Mesendoderm (in vitro differentiated cells): Measurements from ENCODE around the gene SLC6A17.

Source experiments
- DNase-seq: peaks from one replicate; pipeline ENCODE4 v3.0.0; 2013
- H2AK5ac ChIP-seq: 2 replicates; pipeline ENCODE4 v1.6.1; 2013; ENCODE audit warnings: low read length, inconsistent platforms
- H2BK120ac ChIP-seq: 2 replicates; pipeline ENCODE4 v1.6.1; 2013; ENCODE audit warnings: low read depth, mild to moderate bottlenecking, low read length, moderate library complexity, mixed read lengths
- H2BK15ac ChIP-seq: replicated peaks from 2 replicates; pipeline ENCODE4 v1.6.1; 2013; ENCODE audit warnings: low read depth, mild to moderate bottlenecking, moderate library complexity
- H2BK5ac ChIP-seq: 2 replicates; pipeline ENCODE4 v1.6.1; 2013; ENCODE audit warnings: low read length, inconsistent platforms
- H3K18ac ChIP-seq: 2 replicates; pipeline ENCODE4 v1.6.1; 2013; ENCODE audit warnings: mild to moderate bottlenecking, low read length, mixed read lengths
- H3K23ac ChIP-seq: one replicate; pipeline ENCODE4 v1.6.1; 2013; ENCODE audit warnings: low read length
- H3K27ac ChIP-seq: 2 replicates; pipeline ENCODE4 v1.5.1; 2013; ENCODE audit warnings: low read depth, mild to moderate bottlenecking, inconsistent platforms, low read length, moderate library complexity
- H3K27me3 ChIP-seq: 2 replicates; pipeline ENCODE4 v1.6.1; 2013; ENCODE audit warnings: low read length, control low read depth, mild to moderate bottlenecking, inconsistent platforms; ENCODE audit not compliant: insufficient read depth, poor library complexity
- H3K36me3 ChIP-seq: 2 replicates; pipeline ENCODE4 v1.6.1; 2013; ENCODE audit warnings: low read length, inconsistent platforms; ENCODE audit not compliant: control insufficient read depth, insufficient read depth
- H3K4ac ChIP-seq: one replicate; pipeline ENCODE4 v1.6.1; 2013; ENCODE audit warnings: low read depth, mild to moderate bottlenecking, low read length, moderate library complexity
- H3K4me1 ChIP-seq: 2 replicates; pipeline ENCODE4 v1.6.1; 2013; ENCODE audit warnings: low read depth, low read length, inconsistent platforms; ENCODE audit not compliant: control insufficient read depth
- H3K4me2 ChIP-seq: 2 replicates; pipeline ENCODE4 v1.6.1; 2013; ENCODE audit warnings: low read length
- H3K4me3 ChIP-seq: 2 replicates; pipeline ENCODE4 v1.5.1; 2013; ENCODE audit warnings: mild to moderate bottlenecking, low read length
- H3K56ac ChIP-seq: one replicate; pipeline ENCODE4 v1.6.1; 2013; ENCODE audit warnings: low read length
- H3K79me1 ChIP-seq: 2 replicates; pipeline ENCODE4 v1.6.1; 2013; ENCODE audit warnings: low read length, inconsistent platforms
- H3K79me2 ChIP-seq: 2 replicates; pipeline ENCODE4 v1.6.1; 2013; ENCODE audit warnings: mild to moderate bottlenecking, low read length; ENCODE audit not compliant: control insufficient read depth, insufficient read depth
- H3K9ac ChIP-seq: 2 replicates; pipeline ENCODE4 v1.6.1; 2013; ENCODE audit warnings: low read length, inconsistent platforms
- H4K5ac ChIP-seq: one replicate; pipeline ENCODE4 v1.6.1; 2013; ENCODE audit warnings: low read length
- H4K8ac ChIP-seq: one replicate; pipeline ENCODE4 v1.6.1; 2013; ENCODE audit warnings: low read depth, mild to moderate bottlenecking, control low read depth, low read length, moderate library complexity
- WGBS: extraction: QIAGEN DNeasy Blood & Tissue Kit; methylation state at CpG from one replicate; pipeline ENCODE4 v1.1.7; 2013; ENCODE audit warnings: low lambda C conversion rate, missing lambda C conversion rate; ENCODE audit not compliant: insufficient coverage; ENCODE audit errors: extremely low coverage; 5-methylcytosine and 5-hydroxymethylcytosine counted together

Gene SLC6A17

DNA sequence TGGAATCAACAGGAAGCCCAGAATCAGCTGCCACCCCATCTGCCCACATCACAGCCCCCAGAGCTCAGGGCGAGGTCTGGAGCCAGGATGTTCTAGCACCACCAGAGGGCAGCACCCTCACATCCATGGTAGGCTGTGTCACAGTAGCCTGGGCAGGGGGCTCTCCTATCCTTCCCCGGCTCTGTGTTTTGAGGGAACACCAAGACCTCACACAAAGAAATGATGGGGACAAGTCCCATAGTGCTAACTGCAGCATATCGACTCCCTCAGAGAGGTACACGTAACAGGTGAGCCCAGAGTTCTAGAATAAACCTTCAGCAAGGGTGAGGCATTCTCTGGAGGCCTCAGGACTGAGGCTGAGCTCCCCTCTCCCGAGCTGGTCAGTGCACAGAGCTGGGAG, 57.5 kb downstream of the SLC6A17 start:
- no peak overlapping the region for H4K5ac ChIP-seq
- peak; percentile 81 for DNase-seq

GRCh38 chr1:110208916-110209645, 58.8 kb downstream of the SLC6A17 start:
- Histone ChIP-seq H3K56ac (peak overlapping the region; percentile 93), H3K79me2 (peaks cover 26% of the 10 kb centered on the region), H3K9ac (peak overlapping the region; percentile 67), H3K4me2 (peak overlapping the region; percentile 61), H3K4me1 (peaks cover 2% of the 10 kb centered on the region), H4K8ac (no peak overlapping the region), H3K23ac (no peak overlapping the region), H2BK120ac (no peak overlapping the region), H3K36me3 (no peaks in the 10 kb centered on the region), H2AK5ac (no peak overlapping the region), H2BK5ac (no peak overlapping the region), H4K5ac (no peak overlapping the region), H3K4me3 (no peak overlapping the region), H3K27ac (no peak overlapping the region), H3K27me3 (no peaks in the 10 kb centered on the region), H2BK15ac (no peak overlapping the region), H3K18ac (no peak overlapping the region), H3K79me1 (peaks cover 1% of the 10 kb centered on the region), H3K4ac (no peak overlapping the region)
- WGBS = no CpG with 5 or more reads among the region's 7 CpGs
- peak; percentile 57 for DNase-seq

More for the DNA sequence above, 57.5 kb downstream of the SLC6A17 start:
- Histone ChIP-seq H3K4me2 (no peak overlapping the region), H3K36me3 (no peaks in the 10 kb centered on the region), H3K4ac (no peak overlapping the region), H2AK5ac (no peak overlapping the region), H2BK5ac (no peak overlapping the region), H3K23ac (no peak overlapping the region), H4K8ac (no peak overlapping the region), H3K79me2 (peaks cover 16% of the 10 kb centered on the region), H3K79me1 (peaks cover 1% of the 10 kb centered on the region), H2BK15ac (no peak overlapping the region), H3K9ac (no peak overlapping the region), H3K4me3 (no peak overlapping the region), H3K4me1 (no peaks in the 10 kb centered on the region), H3K27ac (no peak overlapping the region), H3K27me3 (no peaks in the 10 kb centered on the region), H3K56ac (no peak overlapping the region), H3K18ac (no peak overlapping the region), H2BK120ac (no peak overlapping the region)
- WGBS = no CpG with 5 or more reads among the region's 5 CpGs

- peak within 1 kb of the TSS; percentile 61 for H3K4me2 ChIP-seq
- peaks cover 6% of the 10 kb centered on the region for H3K79me1 ChIP-seq
- no CpG with 5 or more reads among the region's 103 CpGs for WGBS
- peak within 1 kb of the TSS; percentile 79 for H3K9ac ChIP-seq
- peak within 1 kb of the TSS; percentile 36 for H3K27ac ChIP-seq
- peaks cover 7% of the 10 kb centered on the region for H3K4me1 ChIP-seq
- peak; percentile 92 for DNase-seq
- H3K23ac ChIP-seq = peak within 1 kb of the TSS; percentile 74
- no peak within 1 kb of the TSS for H2BK120ac ChIP-seq
- H4K5ac ChIP-seq = no peak within 1 kb of the TSS
- H3K79me2 ChIP-seq = peaks cover 35% of the 10 kb centered on the region
- no peaks in the 10 kb centered on the region for H3K36me3 ChIP-seq
- no peak within 1 kb of the TSS for H2BK15ac ChIP-seq
- H3K56ac ChIP-seq = peak within 1 kb of the TSS; percentile 93
- no peak within 1 kb of the TSS for H4K8ac ChIP-seq
- H3K18ac ChIP-seq = peak within 1 kb of the TSS; percentile 57
- H3K4ac ChIP-seq = peak within 1 kb of the TSS; percentile 22
- peak within 1 kb of the TSS; percentile 33 for H2BK5ac ChIP-seq
- H3K4me3 ChIP-seq = peak within 1 kb of the TSS; percentile 58
- no peak within 1 kb of the TSS for H2AK5ac ChIP-seq
- no peaks in the 10 kb centered on the region for H3K27me3 ChIP-seq
Measured at GRCh38 chr1:110209715-110210603, 59.7 kb downstream of the SLC6A17 start, which contains the start of gene KCNC4. TSS of gene KCNC4 (plus strand) at chr1:110210314. CDS start at chr1:110211500, 1,186 bp downstream.

DNA sequence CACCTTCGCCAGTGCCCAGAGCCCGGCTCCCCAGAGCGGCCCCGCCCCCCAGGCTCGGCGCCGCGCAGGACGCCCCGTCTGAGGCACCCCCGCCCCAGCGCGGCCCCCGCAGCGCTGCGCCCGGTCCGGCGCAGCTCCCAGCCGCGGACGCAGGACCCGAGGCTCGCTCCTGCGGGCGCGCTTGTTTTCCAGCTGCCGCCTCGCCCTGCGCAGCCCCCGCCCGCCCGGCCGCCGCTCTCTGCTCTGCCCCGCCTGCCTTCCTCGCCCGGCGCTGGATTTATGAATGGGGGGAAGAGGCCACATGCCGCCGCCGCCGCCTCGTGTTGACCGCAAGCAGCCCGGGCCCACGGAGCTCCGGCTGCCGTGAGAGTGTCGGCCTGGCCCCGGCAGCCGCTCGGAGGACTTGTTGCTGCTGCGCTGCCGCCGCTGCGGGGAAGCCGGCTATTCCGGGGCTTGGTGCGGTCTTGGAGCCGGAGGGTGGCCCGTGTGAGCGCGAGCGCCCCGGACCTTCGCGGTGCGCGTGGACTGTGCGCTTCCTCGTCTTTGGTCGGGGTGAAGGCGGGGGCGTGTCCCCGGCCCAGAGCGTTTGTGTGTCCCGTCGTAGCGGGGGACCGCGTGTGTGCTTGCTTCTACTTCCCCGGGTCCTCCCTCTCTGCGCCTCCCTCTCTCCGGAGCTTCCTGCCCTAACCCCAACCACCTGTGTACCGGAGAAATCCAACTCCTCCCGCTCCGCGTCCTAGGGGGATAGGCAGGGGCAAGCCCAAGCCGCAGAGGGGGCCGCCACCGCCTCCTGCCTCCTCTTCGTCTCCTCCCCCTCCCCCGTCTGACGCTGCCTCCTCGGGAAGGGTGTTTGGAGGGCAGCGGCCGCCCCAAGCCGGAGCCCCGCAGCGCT, 60.6 kb downstream of the SLC6A17 start:
- H3K79me2 ChIP-seq = peaks cover 38% of the 10 kb centered on the region
- DNase-seq = peak; percentile 71

GRCh38 chr1:110211496-110212168, 61.3 kb downstream of the SLC6A17 start:
- no peak overlapping the region for H2BK15ac ChIP-seq
- peaks cover 10% of the 10 kb centered on the region for H3K79me1 ChIP-seq
- H3K4me3 ChIP-seq = peak overlapping the region; percentile 58
- H3K4me1 ChIP-seq = peaks cover 16% of the 10 kb centered on the region
- H3K79me2 ChIP-seq = peaks cover 44% of the 10 kb centered on the region
- H3K9ac ChIP-seq = peak overlapping the region; percentile 79
- H4K8ac ChIP-seq = no peak overlapping the region
- no peaks in the 10 kb centered on the region for H3K36me3 ChIP-seq
- no peak overlapping the region for H2BK120ac ChIP-seq
- peak overlapping the region; percentile 31 for H3K23ac ChIP-seq
- peak overlapping the region; percentile 93 for H3K56ac ChIP-seq
- H2AK5ac ChIP-seq = no peak overlapping the region
- H3K18ac ChIP-seq = no peak overlapping the region
- peak; percentile 30 for DNase-seq
- H2BK5ac ChIP-seq = no peak overlapping the region
- peak overlapping the region; percentile 8 for H3K4ac ChIP-seq
- no CpG with 5 or more reads among the region's 81 CpGs for WGBS
- H3K4me2 ChIP-seq = peak overlapping the region; percentile 22
- no peak overlapping the region for H3K27ac ChIP-seq
- no peaks in the 10 kb centered on the region for H3K27me3 ChIP-seq
- H4K5ac ChIP-seq = no peak overlapping the region

More for the DNA sequence above, 60.6 kb downstream of the SLC6A17 start:
- Histone ChIP-seq H3K27ac (peak overlapping the region; percentile 36), H2AK5ac (no peak overlapping the region), H2BK120ac (no peak overlapping the region), H3K23ac (peak overlapping the region; percentile 31), H3K4me2 (peak overlapping the region; percentile 22), H2BK5ac (peak overlapping the region; percentile 22), H4K8ac (no peak overlapping the region), H3K36me3 (no peaks in the 10 kb centered on the region), H4K5ac (no peak overlapping the region), H3K4me1 (peaks cover 11% of the 10 kb centered on the region), H3K4me3 (peak overlapping the region; percentile 58), H3K79me1 (peaks cover 8% of the 10 kb centered on the region), H3K18ac (peak overlapping the region; percentile 57), H2BK15ac (no peak overlapping the region), H3K56ac (peak overlapping the region; percentile 93), H3K4ac (peak overlapping the region; percentile 22), H3K27me3 (no peaks in the 10 kb centered on the region), H3K9ac (peak overlapping the region; percentile 79)
- WGBS = no CpG with 5 or more reads among the region's 101 CpGs
